HepG2 (cell line): ENCODE measurements around the gene ADSS2. TPM values are rescaled to one million over a fixed set of nuclear protein-coding genes. Genes with fewer than 3 reads are reported as not detected.
A peak's percentile ranks its signal among the peaks of the same experiment; 100 is the strongest.

Experiments used
- ATAC-seq: fragments of 200-7000 bp; cut with Tn5 transposase; 3 replicates; pipeline ENCODE4 v1.9.1; 2020; ENCODE audit warnings: mild to moderate bottlenecking, moderate library complexity
- BruUV-seq: library from RNA; stranded (reverse); fragments of 400-500 nt; replicated peaks from 2 replicates; lab custom pipeline; 2021; lab: Mats Ljungman, UMichigan
- CTCF ChIA-PET: fragments of 300-600 bp; formaldehyde crosslinking; extraction: SDS; loops from one replicate; lab custom pipeline; 2021; ENCODE audit warnings: low total read pairs, inconsistent platforms, low intra/inter-chr PET ratio; lab: Yijun Ruan, JAX
- POLR2A ChIA-PET: fragments of 350-600 bp; sonication (Branson Sonifier 250); formaldehyde crosslinking; loops from one replicate; lab custom pipeline; 2020; ENCODE audit warnings: antibody characterized with exemption, inconsistent platforms; lab: Yijun Ruan, JAX
- DNase-seq: peaks from one replicate; pipeline ENCODE4 v3.0.0-alpha.2; 2015; ENCODE audit warnings: low spot score
- FAIRE-seq: peaks from 3 replicates; lab custom pipeline; 2011; peaks lifted over from hg19 to GRCh38; lab: Jason Lieb, UNC
- H2AFZ ChIP-seq: one replicate; pipeline ENCODE4 v1.6.1; 2011; ENCODE audit warnings: low read length, inconsistent platforms
- H3K27ac ChIP-seq: fragments of 300-600 bp; 3 replicates; pipeline ENCODE4 v1.8.0; 2011; ENCODE audit warnings: mixed run types, mild to moderate bottlenecking, mixed read lengths, low read length, inconsistent platforms; ENCODE audit not compliant: insufficient read depth; ENCODE audit errors: extremely low read length
- H3K27me3 ChIP-seq, 2 experiments: fragments of 200-600 bp in 1 of 2; 2 replicates in 1 of 2; 3 replicates in 1 of 2; pipeline versions ENCODE4 v1.6.0 to v1.8.0; 2011; ENCODE audit warnings: low read length in 2 of 2, mild to moderate bottlenecking in 2 of 2, moderate library complexity in 2 of 2, inconsistent platforms in 1 of 2; ENCODE audit not compliant: insufficient read depth in 2 of 2, control insufficient read depth in 1 of 2
- H3K36me3 ChIP-seq, 2 experiments: fragments of 200-600 bp in 1 of 2; replicated peaks in 1 of 2; 2 replicates in 1 of 2; 3 replicates in 1 of 2; pipeline versions ENCODE4 v1.5.1 to v1.8.0; 2011; ENCODE audit warnings: low read length in 2 of 2, inconsistent platforms in 1 of 2; ENCODE audit not compliant: insufficient read depth in 2 of 2, control insufficient read depth in 1 of 2
- H3K4me1 ChIP-seq: 2 replicates; pipeline ENCODE4 v1.5.1; 2012; ENCODE audit warnings: low read length, inconsistent platforms; ENCODE audit not compliant: insufficient read depth
- H3K4me2 ChIP-seq: 2 replicates; pipeline ENCODE4 v1.6.0; 2011; ENCODE audit warnings: low read depth, low read length, inconsistent platforms
- H3K4me3 ChIP-seq, 3 experiments: fragments of 200-600 bp in 1 of 3; sonication (generic), shearing (Covaris generic) in 1 of 3; replicated peaks in 1 of 3; 2 replicates each; pipeline ENCODE4 v1.5.1; 2011 to 2016; ENCODE audit warnings: low read length in 3 of 3, inconsistent platforms in 2 of 3, low read depth in 2 of 3, mild to moderate bottlenecking in 2 of 3, control low read depth in 1 of 3, mixed read lengths in 1 of 3; ENCODE audit not compliant: insufficient read depth in 1 of 3
- H3K79me2 ChIP-seq: one replicate; pipeline ENCODE4 v1.6.1; 2011; ENCODE audit warnings: low read length, inconsistent platforms; ENCODE audit not compliant: insufficient read depth
- H3K9ac ChIP-seq: 2 replicates; pipeline ENCODE4 v1.6.0; 2011; ENCODE audit warnings: mild to moderate bottlenecking, low read depth, low read length, inconsistent platforms; ENCODE audit not compliant: insufficient read depth
- H3K9me3 ChIP-seq: 2 replicates; pipeline ENCODE4 v1.5.1; 2012; ENCODE audit warnings: mild to moderate bottlenecking, low read length
- H4K20me1 ChIP-seq: 2 replicates; pipeline ENCODE4 v1.6.0; 2011; ENCODE audit warnings: inconsistent platforms, mild to moderate bottlenecking, low read length, moderate library complexity; ENCODE audit not compliant: insufficient read depth
- GATAD2A ChIP-seq: IDR thresholded peaks from 2 replicates; pipeline ENCODE4 v1.6.1; 2016
- HDAC2 ChIP-seq: sonication (generic); formaldehyde crosslinking; IDR thresholded peaks from 2 replicates; pipeline ENCODE4 v1.4.0; 2020; ENCODE audit warnings: missing genetic modification reagents
- HNF4A ChIP-seq: sonication (generic); formaldehyde crosslinking; IDR thresholded peaks from 2 replicates; pipeline ENCODE4 v1.4.0; 2020; ENCODE audit warnings: missing genetic modification reagents
- KDM2A ChIP-seq: sonication (generic); formaldehyde crosslinking; IDR thresholded peaks from 2 replicates; pipeline ENCODE4 v1.4.0; 2020; ENCODE audit warnings: low read depth, missing genetic modification reagents, borderline replicate concordance
- RARA ChIP-seq: IDR thresholded peaks from 2 replicates; pipeline ENCODE4 v1.6.1; 2016; ENCODE audit warnings: missing genetic modification reagents, missing compliant biosample characterization
- TMF1 ChIP-seq: sonication (generic); formaldehyde crosslinking; IDR thresholded peaks from 2 replicates; pipeline ENCODE4 v1.8.1; 2022; ENCODE audit warnings: low read depth, missing genetic modification reagents
- ZFP82 ChIP-seq: sonication (generic); formaldehyde crosslinking; IDR thresholded peaks from 2 replicates; pipeline ENCODE4 v1.5.1; 2020; ENCODE audit warnings: mild to moderate bottlenecking, missing genetic modification reagents, borderline replicate concordance
- ZFX ChIP-seq: sonication (generic); formaldehyde crosslinking; IDR thresholded peaks from 2 replicates; pipeline ENCODE4 v1.4.0; 2020; ENCODE audit warnings: mild to moderate bottlenecking, low read depth, missing genetic modification reagents, moderate library complexity
- ZNF883 ChIP-seq: sonication (generic); formaldehyde crosslinking; IDR thresholded peaks from 2 replicates; pipeline ENCODE4 v1.5.1; 2020; ENCODE audit warnings: mild to moderate bottlenecking, missing genetic modification reagents; ENCODE audit errors: not compliant biosample characterization
- WGBS: methylation state at CpG from one replicate; pipeline ENCODE4 v1.1.6; 2017; ENCODE audit warnings: low lambda C conversion rate; 5-methylcytosine and 5-hydroxymethylcytosine counted together
- in situ Hi-C: cut with HindIII; loops from 2 replicates; pipeline ENCODE4 v1.10.0; 2017; ENCODE audit warnings: low pct_unique_long_range_greater_than_20kb; ENCODE audit not compliant: extremely low pct_ligation_motif_present
- intact Hi-C: fragments of 100-400 bp; cut with micrococcal nuclease; formaldehyde crosslinking; loops from one replicate; pipeline ENCODE4 v1.10.0; 2022; ENCODE audit not compliant: unreplicated experiment
- polyA plus RNA-seq, 8 experiments: library from polyadenylated mRNA; depleted of rRNA in 3 of 8; stranded (reverse) in 7 of 8; unstranded in 1 of 8; fragments of >200 nt; fragmentation: Illumina TruSeq in 4 of 8; extraction: Trizol in 4 of 8; gene quantifications; 2 replicates each; pipeline versions ENCODE4 v1.2.1 to v1.2.3, GENCODE V29; 2011 to 2016; ENCODE audit warnings: low read depth in 4 of 8, missing spikeins in 1 of 8, mixed read lengths in 1 of 8; ENCODE audit not compliant: insufficient read depth in 1 of 8
- total RNA-seq, 5 experiments: library from RNA; depleted of rRNA; stranded (reverse); fragments of >200 nt; fragmentation: Illumina TruSeq; extraction: Trizol; gene quantifications; 2 replicates each; pipeline ENCODE4 v1.2.3, GENCODE V29; 2016; ENCODE audit warnings: low read depth in 1 of 5
- TF ChIP-seq, protein P1 (sequence below): IDR thresholded peaks from 2 replicates; pipeline ENCODE4 v1.6.1; 2016; ENCODE audit warnings: missing compliant biosample characterization, missing genetic modification reagents, borderline replicate concordance
- TF ChIP-seq, protein P2 (sequence below): IDR thresholded peaks from 2 replicates; pipeline ENCODE4 v1.6.1; 2016
- TF ChIP-seq, protein P3 (sequence below): sonication (generic); formaldehyde crosslinking; IDR thresholded peaks from 2 replicates; pipeline ENCODE4 v1.4.0; 2020; ENCODE audit warnings: missing genetic modification reagents
- TF ChIP-seq, protein P4 (sequence below): sonication (generic); formaldehyde crosslinking; conservative IDR thresholded peaks from 2 replicates; pipeline ENCODE4 v1.4.0; 2020; ENCODE audit warnings: missing genetic modification reagents

Gene ADSS2
- total and polyA plus RNA-seq, 2 of the 13 experiments (the other 11 are each of a cell fraction or from before 2014, with no cell fraction given): 15.1 to 43.4 TPM

- DNase-seq (no peak), FAIRE-seq (no peak), ATAC-seq (peak; percentile 53)
- H4K20me1 ChIP-seq: no peaks in the 10 kb centered on the region
- POLR2A ChIA-PET: no interaction called here
- H3K36me3 ChIP-seq: no peaks in the 10 kb centered on the region
- H3K79me2 ChIP-seq: no peaks in the 10 kb centered on the region
- no peak overlapping the region for H3K4me2 ChIP-seq
- no peak overlapping the region for H3K9ac ChIP-seq
- no peak overlapping the region for H3K27ac ChIP-seq
- BruUV-seq: no TSS peak
- TF ChIP-seq TMF1 (CRISPR knock-in tag) (no peak), ZFP82 (CRISPR knock-in tag) (no peak), HNF4A (CRISPR knock-in tag) (no peak), ZNF883 (CRISPR knock-in tag) (no peak), KDM2A (no peak), RARA (CRISPR knock-in tag) (no peak), HDAC2 (CRISPR knock-in tag) (no peak), ZFX (no peak), GATAD2A (no peak)
- TF ChIP-seq, protein P1, sequence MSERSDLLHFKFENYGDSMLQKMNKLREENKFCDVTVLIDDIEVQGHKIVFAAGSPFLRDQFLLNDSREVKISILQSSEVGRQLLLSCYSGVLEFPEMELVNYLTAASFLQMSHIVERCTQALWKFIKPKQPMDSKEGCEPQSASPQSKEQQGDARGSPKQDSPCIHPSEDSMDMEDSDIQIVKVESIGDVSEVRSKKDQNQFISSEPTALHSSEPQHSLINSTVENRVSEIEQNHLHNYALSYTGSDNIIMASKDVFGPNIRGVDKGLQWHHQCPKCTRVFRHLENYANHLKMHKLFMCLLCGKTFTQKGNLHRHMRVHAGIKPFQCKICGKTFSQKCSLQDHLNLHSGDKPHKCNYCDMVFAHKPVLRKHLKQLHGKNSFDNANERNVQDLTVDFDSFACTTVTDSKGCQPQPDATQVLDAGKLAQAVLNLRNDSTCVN (CRISPR knock-in tag): no peak
- TF ChIP-seq, protein P2, sequence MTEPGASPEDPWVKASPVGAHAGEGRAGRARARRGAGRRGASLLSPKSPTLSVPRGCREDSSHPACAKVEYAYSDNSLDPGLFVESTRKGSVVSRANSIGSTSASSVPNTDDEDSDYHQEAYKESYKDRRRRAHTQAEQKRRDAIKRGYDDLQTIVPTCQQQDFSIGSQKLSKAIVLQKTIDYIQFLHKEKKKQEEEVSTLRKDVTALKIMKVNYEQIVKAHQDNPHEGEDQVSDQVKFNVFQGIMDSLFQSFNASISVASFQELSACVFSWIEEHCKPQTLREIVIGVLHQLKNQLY (CRISPR knock-in tag): no peak
- TF ChIP-seq, protein P3, sequence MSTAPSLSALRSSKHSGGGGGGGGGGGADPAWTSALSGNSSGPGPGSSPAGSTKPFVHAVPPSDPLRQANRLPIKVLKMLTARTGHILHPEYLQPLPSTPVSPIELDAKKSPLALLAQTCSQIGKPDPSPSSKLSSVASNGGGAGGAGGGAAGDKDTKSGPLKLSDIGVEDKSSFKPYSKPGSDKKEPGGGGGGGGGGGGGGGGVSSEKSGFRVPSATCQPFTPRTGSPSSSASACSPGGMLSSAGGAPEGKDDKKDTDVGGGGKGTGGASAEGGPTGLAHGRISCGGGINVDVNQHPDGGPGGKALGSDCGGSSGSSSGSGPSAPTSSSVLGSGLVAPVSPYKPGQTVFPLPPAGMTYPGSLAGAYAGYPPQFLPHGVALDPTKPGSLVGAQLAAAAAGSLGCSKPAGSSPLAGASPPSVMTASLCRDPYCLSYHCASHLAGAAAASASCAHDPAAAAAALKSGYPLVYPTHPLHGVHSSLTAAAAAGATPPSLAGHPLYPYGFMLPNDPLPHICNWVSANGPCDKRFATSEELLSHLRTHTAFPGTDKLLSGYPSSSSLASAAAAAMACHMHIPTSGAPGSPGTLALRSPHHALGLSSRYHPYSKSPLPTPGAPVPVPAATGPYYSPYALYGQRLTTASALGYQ (CRISPR knock-in tag): no peak
- TF ChIP-seq, protein P4, sequence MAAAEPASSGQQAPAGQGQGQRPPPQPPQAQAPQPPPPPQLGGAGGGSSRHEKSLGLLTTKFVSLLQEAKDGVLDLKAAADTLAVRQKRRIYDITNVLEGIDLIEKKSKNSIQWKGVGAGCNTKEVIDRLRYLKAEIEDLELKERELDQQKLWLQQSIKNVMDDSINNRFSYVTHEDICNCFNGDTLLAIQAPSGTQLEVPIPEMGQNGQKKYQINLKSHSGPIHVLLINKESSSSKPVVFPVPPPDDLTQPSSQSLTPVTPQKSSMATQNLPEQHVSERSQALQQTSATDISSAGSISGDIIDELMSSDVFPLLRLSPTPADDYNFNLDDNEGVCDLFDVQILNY (CRISPR knock-in tag): no peak
- H3K27me3 ChIP-seq: peaks cover 1 to 2% of the 10 kb centered on the region in 2 experiments; a peak in 2 of 5 replicates
- intact Hi-C loops: no loop called here
- no peak overlapping the region for H2AFZ ChIP-seq
- CTCF ChIA-PET: no interaction called here
- no peaks in the 10 kb centered on the region for H3K9me3 ChIP-seq
- WGBS: 20% methylated on average over 11 of the region's 11 CpGs
- no peaks in the 10 kb centered on the region for H3K4me1 ChIP-seq
- H3K4me3 ChIP-seq: no peak overlapping the region
- in situ Hi-C loops: no loop called here
Observed at GRCh38 chr1:244371242-244372141, 80.2 kb downstream of the ADSS2 start.
